HS-5 (cell line): Measurements from ENCODE around the gene TRIM43B.
"Not testable (repeated sequence)": the region's sequence is repeated elsewhere in the genome, so short reads cannot be mapped to it uniquely, and the experiment has no call there.

Source experiments
- DNase-seq: peaks from one replicate; pipeline ENCODE4 v3.0.0-alpha.2; 2012; ENCODE audit warnings: low read depth

TRIM43B gene

GRCh38 chr2:95433973-95434372 is 50.6 kb downstream of the TRIM43B start:
- DNase-seq: not testable (repeated sequence)

- DNase-seq: not testable (repeated sequence)
These were observed 51.2 kb downstream of the TRIM43B start for GRCh38 chr2:95433373-95433772.

GRCh38 chr2:95429748-95430467 is 54.6 kb downstream of the TRIM43B start:
- not testable (repeated sequence) for DNase-seq

- DNase-seq: not testable (repeated sequence)
These were observed 57.2 kb downstream of the TRIM43B start for GRCh38 chr2:95427196-95427867.
